Stimulated activated CD4-positive, alpha-beta T cell treated with anti-CD3 and anti-CD28 coated beads, Interleukin-1b, Interleukin-23, amount 100 ng/mL, for 4 hours (primary cell): ENCODE data around the gene MAST2.
"Not testable (repeated sequence)": the region's sequence is repeated elsewhere in the genome, so short reads cannot be mapped to it uniquely, and the experiment has no call there.

Experiments
- DNase-seq, 2 donors: peaks; one replicate each; pipeline ENCODE4 v3.0.0-alpha.2; 2020; ENCODE audit warnings: low read depth in 2 of 2

Gene MAST2

GRCh38 chr1:45938029-45938428, 134.6 kb downstream of the MAST2 start:
- DNase-seq = no peak

GRCh38 chr1:45942411-45942810, 139.0 kb downstream of the MAST2 start:
- no peak for DNase-seq

GRCh38 chr1:45943185-45943584, 139.8 kb downstream of the MAST2 start:
- no peak for DNase-seq

GRCh38 chr1:45945426-45945825, 142.0 kb downstream of the MAST2 start:
- DNase-seq = no peak

- not testable (repeated sequence) for DNase-seq
These were observed 146.1 kb downstream of the MAST2 start for GRCh38 chr1:45949462-45949861.

GRCh38 chr1:45952072-45952471, 148.7 kb downstream of the MAST2 start:
- no peak for DNase-seq

- no peak for DNase-seq
These were observed 150.8 kb downstream of the MAST2 start for GRCh38 chr1:45953934-45954847.

GRCh38 chr1:45957684-45958083, 154.3 kb downstream of the MAST2 start:
- no peak for DNase-seq

- no peak for DNase-seq
These were observed 154.9 kb downstream of the MAST2 start for GRCh38 chr1:45958317-45958716.

GRCh38 chr1:45960930-45961715, 157.7 kb downstream of the MAST2 start:
- DNase-seq = no peak

GRCh38 chr1:45961936-45962335, 158.5 kb downstream of the MAST2 start:
- DNase-seq = not testable (repeated sequence)

- DNase-seq = no peak
These were observed 165.7 kb downstream of the MAST2 start for GRCh38 chr1:45968941-45969666.

- DNase-seq = no peak
These were observed 166.5 kb downstream of the MAST2 start for GRCh38 chr1:45969866-45970265.

GRCh38 chr1:45971335-45971734, 167.9 kb downstream of the MAST2 start:
- DNase-seq = no peak

- DNase-seq = no peak
These were observed 168.6 kb downstream of the MAST2 start for GRCh38 chr1:45971922-45972531.

- DNase-seq = no peak
These were observed 169.2 kb downstream of the MAST2 start for GRCh38 chr1:45972621-45973020.

GRCh38 chr1:45973121-45973520, 169.7 kb downstream of the MAST2 start:
- no peak for DNase-seq

- no peak for DNase-seq
These were observed 171.3 kb downstream of the MAST2 start for GRCh38 chr1:45974541-45975269.

GRCh38 chr1:45976623-45977022, 173.2 kb downstream of the MAST2 start:
- no peak for DNase-seq

- no peak for DNase-seq
These were observed 175.8 kb downstream of the MAST2 start for GRCh38 chr1:45979074-45979777.
